ENCODE results near the gene LILRA6. TPM values are rescaled to one million over a fixed set of nuclear protein-coding genes. Genes with fewer than 3 reads are reported as not detected.
"Not testable (repeated sequence)": the region's sequence is repeated elsewhere in the genome, so short reads cannot be mapped to it uniquely, and the experiment has no call there.

Gene LILRA6
- total and polyA plus RNA-seq, 2 of the 13 experiments (the other 11 are each of a cell fraction or from before 2014, with no cell fraction given): not detected

- H3K4me1 ChIP-seq (ENCODE audit: insufficient read depth, low read length); DNase-seq (ENCODE audit: low spot score); intact Hi-C loops (cut with micrococcal nuclease; ENCODE audit: unreplicated experiment); in situ Hi-C loops (cut with HindIII; ENCODE audit: extremely low pct_ligation_motif_present, low pct_unique_long_range_greater_than_20kb); ATAC-seq; FAIRE-seq; H3K9me3 ChIP-seq (ENCODE audit: low read length); H2AFZ ChIP-seq (ENCODE audit: low read length); POLR2A ChIA-PET; H3K27ac ChIP-seq (ENCODE audit: extremely low read length, insufficient read depth, low read length); H3K4me3 ChIP-seq (replicated peaks in 1 of 3; ENCODE audit: insufficient read depth in 1 of 3, low read depth in 2 of 3, low read length in 3 of 3); H3K79me2 ChIP-seq (ENCODE audit: insufficient read depth, low read length); H3K4me2 ChIP-seq (ENCODE audit: low read depth, low read length); CTCF ChIA-PET (ENCODE audit: low intra/inter-chr PET ratio, low total read pairs); H3K36me3 ChIP-seq (replicated peaks in 1 of 2; ENCODE audit: control insufficient read depth in 1 of 2, insufficient read depth in 2 of 2, low read length in 2 of 2); BruUV-seq (replicated peaks); H3K9ac ChIP-seq (ENCODE audit: insufficient read depth, low read depth, low read length); H4K20me1 ChIP-seq (ENCODE audit: insufficient read depth, low read length): not testable (repeated sequence)
- WGBS (ENCODE audit: low lambda C conversion rate): 39% methylated on average over 8 of the region's 10 CpGs
- peaks cover 1 to 22% of the 10 kb centered on the region in 2 experiments; a peak in 4 of 5 replicates for H3K27me3 ChIP-seq (ENCODE audit: control insufficient read depth in 1 of 2, insufficient read depth in 2 of 2, low read length in 2 of 2)
Observed at GRCh38 chr19:54224619-54225018, 18.0 kb downstream of the LILRA6 start.

GRCh38 chr19:54223937-54224281, 18.7 kb downstream of the LILRA6 start:
- DNase-seq (ENCODE audit: low spot score); FAIRE-seq; in situ Hi-C loops (cut with HindIII; ENCODE audit: extremely low pct_ligation_motif_present, low pct_unique_long_range_greater_than_20kb); H4K20me1 ChIP-seq (ENCODE audit: insufficient read depth, low read length); H3K9ac ChIP-seq (ENCODE audit: insufficient read depth, low read depth, low read length); BruUV-seq (replicated peaks); H3K36me3 ChIP-seq (replicated peaks in 1 of 2; ENCODE audit: control insufficient read depth in 1 of 2, insufficient read depth in 2 of 2, low read length in 2 of 2); H3K4me1 ChIP-seq (ENCODE audit: insufficient read depth, low read length); ATAC-seq; CTCF ChIA-PET (ENCODE audit: low intra/inter-chr PET ratio, low total read pairs); H3K27ac ChIP-seq (ENCODE audit: extremely low read length, insufficient read depth, low read length); H3K4me3 ChIP-seq (replicated peaks in 1 of 3; ENCODE audit: insufficient read depth in 1 of 3, low read depth in 2 of 3, low read length in 3 of 3); intact Hi-C loops (cut with micrococcal nuclease; ENCODE audit: unreplicated experiment); H2AFZ ChIP-seq (ENCODE audit: low read length); H3K79me2 ChIP-seq (ENCODE audit: insufficient read depth, low read length); H3K9me3 ChIP-seq (ENCODE audit: low read length); H3K4me2 ChIP-seq (ENCODE audit: low read depth, low read length): not testable (repeated sequence)
- WGBS (ENCODE audit: low lambda C conversion rate): 26% methylated on average over 5 of the region's 5 CpGs
- H3K27me3 ChIP-seq (ENCODE audit: control insufficient read depth in 1 of 2, insufficient read depth in 2 of 2, low read length in 2 of 2): peaks cover 1 to 26% of the 10 kb centered on the region in 2 experiments; a peak in 4 of 5 replicates
- POLR2A ChIA-PET: interaction anchor here (1.0 kb wide), 1 partner anchor 35 kb away, joined by 3 read pairs; the partner anchor contains the start of gene MBOAT7

GRCh38 chr19:54223277-54223936, 19.2 kb downstream of the LILRA6 start:
- FAIRE-seq; H3K4me2 ChIP-seq (ENCODE audit: low read depth, low read length); intact Hi-C loops (cut with micrococcal nuclease; ENCODE audit: unreplicated experiment); H3K4me1 ChIP-seq (ENCODE audit: insufficient read depth, low read length); H3K9me3 ChIP-seq (ENCODE audit: low read length); in situ Hi-C loops (cut with HindIII; ENCODE audit: extremely low pct_ligation_motif_present, low pct_unique_long_range_greater_than_20kb); H3K9ac ChIP-seq (ENCODE audit: insufficient read depth, low read depth, low read length); H3K36me3 ChIP-seq (replicated peaks in 1 of 2; ENCODE audit: control insufficient read depth in 1 of 2, insufficient read depth in 2 of 2, low read length in 2 of 2); H3K27ac ChIP-seq (ENCODE audit: extremely low read length, insufficient read depth, low read length); BruUV-seq (replicated peaks); H3K4me3 ChIP-seq (replicated peaks in 1 of 3; ENCODE audit: insufficient read depth in 1 of 3, low read depth in 2 of 3, low read length in 3 of 3); DNase-seq (ENCODE audit: low spot score); H4K20me1 ChIP-seq (ENCODE audit: insufficient read depth, low read length); CTCF ChIA-PET (ENCODE audit: low intra/inter-chr PET ratio, low total read pairs); H2AFZ ChIP-seq (ENCODE audit: low read length); H3K79me2 ChIP-seq (ENCODE audit: insufficient read depth, low read length): not testable (repeated sequence)
- POLR2A ChIA-PET: interaction anchor here (1.0 kb wide), 1 partner anchor 34 kb away, joined by 3 read pairs; the partner anchor contains the start of gene MBOAT7
- peaks cover 1 to 27% of the 10 kb centered on the region in 2 experiments; a peak in 4 of 5 replicates for H3K27me3 ChIP-seq (ENCODE audit: control insufficient read depth in 1 of 2, insufficient read depth in 2 of 2, low read length in 2 of 2)
- 8% methylated on average over 10 of the region's 14 CpGs for WGBS (ENCODE audit: low lambda C conversion rate)
- peak; percentile 19; the same call in 1 of the 3 replicates for ATAC-seq

- CTCF ChIA-PET (ENCODE audit: low intra/inter-chr PET ratio, low total read pairs); H3K9ac ChIP-seq (ENCODE audit: insufficient read depth, low read depth, low read length); H3K27ac ChIP-seq (ENCODE audit: extremely low read length, insufficient read depth, low read length); BruUV-seq (replicated peaks); H3K36me3 ChIP-seq (replicated peaks in 1 of 2; ENCODE audit: control insufficient read depth in 1 of 2, insufficient read depth in 2 of 2, low read length in 2 of 2); H3K9me3 ChIP-seq (ENCODE audit: low read length); H2AFZ ChIP-seq (ENCODE audit: low read length); H3K4me3 ChIP-seq (replicated peaks in 1 of 3; ENCODE audit: insufficient read depth in 1 of 3, low read depth in 2 of 3, low read length in 3 of 3); FAIRE-seq; H3K79me2 ChIP-seq (ENCODE audit: insufficient read depth, low read length); H3K4me2 ChIP-seq (ENCODE audit: low read depth, low read length); DNase-seq (ENCODE audit: low spot score); H4K20me1 ChIP-seq (ENCODE audit: insufficient read depth, low read length); in situ Hi-C loops (cut with HindIII; ENCODE audit: extremely low pct_ligation_motif_present, low pct_unique_long_range_greater_than_20kb); intact Hi-C loops (cut with micrococcal nuclease; ENCODE audit: unreplicated experiment): not testable (repeated sequence)
- 0% methylated on average over 9 of the region's 16 CpGs for WGBS (ENCODE audit: low lambda C conversion rate)
- peaks cover 3 to 22% of the 10 kb centered on the region in 2 experiments; a peak in 4 of 5 replicates for H3K27me3 ChIP-seq (ENCODE audit: control insufficient read depth in 1 of 2, insufficient read depth in 2 of 2, low read length in 2 of 2)
- peaks cover 10% of the 10 kb centered on the region for H3K4me1 ChIP-seq (ENCODE audit: insufficient read depth, low read length)
- POLR2A ChIA-PET: interaction anchor here (1.0 kb wide), 1 partner anchor 33 kb away, joined by 3 read pairs; the partner anchor contains the start of gene MBOAT7
- ATAC-seq: peak; percentile 34
Observed at GRCh38 chr19:54222474-54223276, 19.9 kb downstream of the LILRA6 start, which contains the start of gene LILRB3. Gene LILRB3, minus strand, starts transcription at chr19:54223007. Its CDS starts 31 bp downstream, at chr19:54222976.

Data from HepG2 (cell line).